Kidney tubule cell (primary cell): ENCODE data around the gene PHACTR2.
A peak's percentile ranks its signal among the peaks of the same experiment; 100 is the strongest.
"Not testable (repeated sequence)": the region's sequence is repeated elsewhere in the genome, so short reads cannot be mapped to it uniquely, and the experiment has no call there.

Experiments used
- DNase-seq: peaks from one replicate; pipeline ENCODE4 v3.0.0-alpha.2; 2018; ENCODE audit warnings: low spot score

The PHACTR2 gene

DNA sequence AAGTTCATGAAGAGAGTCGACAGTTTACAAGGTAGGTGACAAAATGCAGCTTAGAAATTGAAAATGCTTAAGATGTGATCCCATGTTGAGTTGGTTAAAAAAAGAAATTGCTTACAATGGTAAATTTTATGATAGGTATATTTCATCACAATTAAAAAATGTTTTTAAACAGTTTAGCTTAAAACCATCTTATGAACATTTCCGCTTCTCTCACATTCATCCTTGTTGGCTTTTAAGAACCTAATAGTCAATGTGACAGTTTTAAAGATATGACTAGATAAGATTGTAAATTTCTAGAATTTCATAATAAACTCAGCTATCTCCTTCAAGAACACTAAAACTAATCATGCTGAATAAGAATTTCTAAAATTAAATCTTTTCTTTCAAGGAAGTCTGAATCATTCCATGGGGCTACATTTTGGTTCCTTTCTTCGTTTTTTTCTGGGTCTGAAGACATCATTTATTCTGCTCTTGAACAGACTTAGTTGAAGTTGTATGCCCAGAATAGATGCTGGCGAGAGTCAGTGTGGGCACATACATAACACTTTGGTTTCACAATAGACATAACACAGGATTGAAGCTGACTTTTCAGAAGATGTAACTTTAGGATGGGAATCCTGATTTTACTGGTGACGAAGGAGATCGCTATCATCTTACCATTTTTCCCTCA lies 129.5 kb downstream of the PHACTR2 start:
- no peak for DNase-seq

GRCh38 chr6:143810745-143811144 lies 133.0 kb downstream of the PHACTR2 start:
- no peak for DNase-seq

DNA sequence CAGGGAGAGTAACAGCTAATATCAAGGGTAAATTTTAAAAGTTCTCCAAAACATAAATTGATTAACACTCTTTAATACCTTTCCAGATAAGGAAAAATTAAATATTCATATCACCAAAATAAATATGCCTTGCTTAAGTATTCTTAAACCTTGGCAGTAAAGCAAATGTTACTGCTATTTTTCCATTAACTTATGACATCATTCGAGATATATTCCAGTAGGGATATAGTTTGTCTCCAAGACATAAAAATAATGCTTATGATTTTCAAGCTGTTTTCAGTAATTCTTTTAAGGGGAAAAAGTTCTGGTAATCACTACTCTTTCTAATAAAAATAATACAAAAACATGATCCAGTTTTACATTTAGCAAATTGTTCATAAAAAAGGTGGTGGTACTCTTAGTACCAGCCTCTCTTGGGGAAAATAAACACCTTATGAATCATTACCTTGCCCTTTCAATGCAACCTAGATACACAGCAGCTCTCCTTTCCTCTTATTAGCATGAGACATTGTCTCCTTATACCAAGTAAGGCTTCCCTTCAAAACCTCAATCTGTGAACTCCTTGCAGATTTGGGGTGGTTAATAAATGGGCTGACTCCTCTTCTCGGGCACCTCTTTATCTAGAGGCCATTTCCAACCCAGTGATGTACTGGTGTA lies 133.9 kb downstream of the PHACTR2 start:
- peak; percentile 10 for DNase-seq

DNA sequence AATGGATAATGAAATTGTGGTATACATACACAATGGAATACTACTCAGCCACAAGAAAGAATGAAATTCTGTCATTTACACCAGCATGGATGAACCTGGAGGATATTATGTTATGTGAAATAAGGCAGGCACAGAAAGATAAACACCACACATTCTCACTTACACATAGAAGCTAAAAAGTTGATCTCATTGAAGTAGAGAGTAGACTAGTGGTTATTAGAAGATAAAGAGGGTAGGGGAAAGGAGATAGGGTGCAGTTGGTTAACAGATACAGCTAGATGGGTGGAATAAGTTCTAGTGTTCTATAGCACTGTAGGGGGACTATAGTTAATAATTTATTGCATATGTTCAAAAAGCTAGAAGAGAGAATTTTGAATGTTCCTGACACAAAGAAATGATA lies 139.9 kb downstream of the PHACTR2 start:
- DNase-seq: no peak

- no peak for DNase-seq
Observed at GRCh38 chr6:143821359-143821758, 143.6 kb downstream of the PHACTR2 start.

- DNase-seq: peak; percentile 51
Observed at GRCh38 chr6:143822584-143823024, 144.8 kb downstream of the PHACTR2 start.

GRCh38 chr6:143823548-143823947 lies 145.8 kb downstream of the PHACTR2 start:
- peak; percentile 64 for DNase-seq

- no peak for DNase-seq
Observed at GRCh38 chr6:143828572-143828971, 150.8 kb downstream of the PHACTR2 start.

DNA sequence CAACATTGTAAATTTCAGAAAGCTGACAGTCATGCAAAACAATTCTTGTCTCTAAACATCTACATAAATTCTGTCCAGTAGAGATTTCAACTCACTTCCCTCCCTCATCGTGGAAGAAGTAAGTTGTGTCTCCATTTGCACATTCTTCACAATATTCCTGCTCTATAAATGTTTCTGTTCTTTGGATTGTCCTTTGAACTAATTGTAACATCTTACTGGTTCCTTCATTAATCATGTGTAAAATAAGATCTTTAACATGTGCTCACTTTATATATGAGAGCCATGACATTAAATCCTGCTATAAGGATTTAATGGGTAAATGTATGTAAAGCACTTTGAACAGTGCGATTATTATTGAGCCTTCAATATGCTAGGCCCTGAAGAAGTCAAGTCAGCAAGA lies 158.4 kb downstream of the PHACTR2 start:
- DNase-seq: no peak

DNA sequence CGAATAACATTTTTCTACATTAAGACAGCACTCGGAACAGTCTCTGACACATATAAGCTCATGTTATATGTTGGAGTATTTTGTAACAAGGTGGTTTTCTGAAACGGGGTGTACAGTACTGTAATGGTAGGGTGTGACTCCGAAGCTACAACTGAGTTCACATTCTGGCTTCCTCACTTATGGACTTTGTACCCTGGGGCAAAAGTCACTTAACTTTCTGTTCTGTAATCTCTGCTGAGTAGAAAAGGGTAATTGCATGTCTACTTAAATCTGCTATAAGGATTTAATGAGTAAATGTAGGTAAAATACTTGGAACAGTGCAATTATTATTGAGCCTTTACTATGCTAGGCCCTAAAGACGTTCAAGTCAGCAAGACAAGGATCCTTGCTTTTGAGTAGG lies 160.6 kb downstream of the PHACTR2 start:
- DNase-seq: no peak

DNA sequence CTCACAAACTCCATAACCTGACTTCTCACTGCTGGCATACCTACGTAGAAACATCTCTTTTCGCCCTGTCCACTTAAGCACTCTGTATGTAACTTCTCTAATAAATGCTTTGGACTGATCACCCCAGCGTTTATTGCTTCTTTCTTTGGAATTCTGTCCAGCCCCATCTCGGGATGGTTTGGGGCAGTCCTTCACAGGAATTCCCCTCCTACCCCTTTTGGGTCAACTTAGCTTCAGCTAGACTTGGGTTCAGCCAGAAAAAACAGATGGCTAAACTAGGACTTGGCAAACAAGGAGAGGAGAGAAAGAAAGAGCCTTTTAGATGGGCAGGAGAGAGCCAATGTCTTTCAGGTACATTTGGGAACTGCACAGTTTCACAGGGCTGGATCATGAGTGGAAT lies 161.4 kb downstream of the PHACTR2 start:
- DNase-seq: no peak

DNA sequence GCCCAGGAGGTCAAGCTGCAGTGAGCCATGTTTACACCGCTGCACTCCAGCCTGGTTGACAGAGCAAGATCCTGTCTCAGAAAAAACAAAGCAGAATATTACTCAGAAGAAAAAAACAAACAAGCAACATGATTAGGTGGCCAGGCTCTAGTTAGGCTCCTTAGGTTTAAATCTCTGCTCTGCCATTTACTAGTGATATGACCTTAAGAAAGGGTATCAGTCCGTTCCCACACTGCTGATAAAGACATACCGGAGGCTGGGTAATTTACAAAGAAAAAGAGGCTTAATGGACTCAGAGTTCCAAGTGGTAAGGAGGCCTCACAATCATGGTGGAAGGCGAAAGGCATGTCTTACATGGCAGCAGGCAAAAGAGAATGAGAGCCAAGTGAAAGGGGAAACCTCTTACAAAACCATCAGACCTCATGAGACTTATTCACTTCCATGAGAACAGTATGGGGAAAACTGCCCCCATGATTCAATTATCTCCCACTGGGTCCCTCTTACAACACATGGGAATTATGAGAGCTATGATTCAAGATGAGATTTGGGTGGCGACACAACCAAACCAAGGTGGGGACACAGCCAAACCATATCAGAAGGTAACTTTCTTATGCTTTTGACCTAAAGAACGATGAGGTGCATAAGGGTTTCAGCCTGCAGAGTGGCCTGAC lies 163.0 kb downstream of the PHACTR2 start:
- no peak for DNase-seq

- DNase-seq: peak; percentile 50
Observed at GRCh38 chr6:143842461-143842901, 164.7 kb downstream of the PHACTR2 start.

DNA sequence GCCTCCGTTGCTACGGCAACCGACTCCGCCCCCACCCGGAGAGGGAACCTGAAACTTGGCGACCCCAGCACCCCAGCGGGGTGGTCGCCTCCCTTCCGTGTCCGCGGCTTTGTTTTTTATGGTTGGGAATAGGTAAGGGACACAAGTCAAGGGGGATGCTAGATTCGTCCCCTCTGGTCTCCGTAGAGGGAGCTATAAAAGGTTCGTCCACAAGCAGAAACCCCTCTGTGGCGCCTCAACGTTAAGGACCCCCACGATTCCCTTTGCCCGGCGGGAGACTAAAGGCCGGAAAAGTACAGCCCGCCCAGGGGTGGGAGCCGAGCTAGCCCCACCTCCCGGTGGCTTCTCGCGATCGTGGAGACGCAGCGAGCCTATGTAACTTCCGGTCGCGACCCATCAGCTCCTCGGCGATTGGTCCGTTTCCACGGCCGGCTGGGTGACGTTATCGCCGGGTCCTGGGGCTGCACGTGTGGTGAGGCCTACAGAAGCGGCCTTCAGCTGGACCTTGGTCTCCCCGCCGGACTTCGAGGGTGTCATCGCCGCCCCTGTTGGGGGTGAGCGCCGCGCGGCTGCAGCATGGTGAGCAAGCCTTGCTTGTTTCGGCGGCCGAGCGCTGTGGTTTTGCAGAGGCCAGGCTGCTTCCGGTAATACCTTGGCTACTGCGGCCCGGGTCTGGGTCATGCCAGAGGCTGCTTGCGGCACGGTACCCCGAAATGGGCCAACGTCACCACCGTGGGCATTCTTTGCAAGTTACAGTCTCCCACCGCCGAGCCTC lies 165.3 kb downstream of the PHACTR2 start, which contains the start of gene LTV1:
Gene LTV1 (plus strand): TSS at position 437 of the 775 bp plus-strand sequence. CDS start 140 bp downstream, at position 577.
- DNase-seq: peak; percentile 96

DNA sequence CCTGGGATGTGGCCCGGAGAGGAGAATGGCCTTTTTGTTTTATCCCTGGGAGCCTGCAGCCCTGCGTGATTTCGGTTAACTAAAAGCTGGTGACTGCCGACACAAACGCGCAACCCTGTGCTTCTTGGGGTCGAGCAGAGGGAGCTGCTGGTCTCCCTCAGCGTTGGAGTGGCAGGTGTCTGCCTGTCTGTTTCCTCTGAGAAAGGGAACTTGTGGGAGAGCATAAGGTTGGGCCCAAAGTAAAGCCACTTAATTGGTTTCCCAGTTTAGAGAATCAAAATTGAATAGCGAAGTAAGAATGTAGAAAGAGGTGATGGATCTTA lies 165.9 kb downstream of the PHACTR2 start:
- no peak for DNase-seq

- peak; percentile 11 for DNase-seq
Observed at GRCh38 chr6:143844006-143844405, 166.2 kb downstream of the PHACTR2 start.

GRCh38 chr6:143845033-143845432 lies 167.3 kb downstream of the PHACTR2 start:
- DNase-seq: no peak

DNA sequence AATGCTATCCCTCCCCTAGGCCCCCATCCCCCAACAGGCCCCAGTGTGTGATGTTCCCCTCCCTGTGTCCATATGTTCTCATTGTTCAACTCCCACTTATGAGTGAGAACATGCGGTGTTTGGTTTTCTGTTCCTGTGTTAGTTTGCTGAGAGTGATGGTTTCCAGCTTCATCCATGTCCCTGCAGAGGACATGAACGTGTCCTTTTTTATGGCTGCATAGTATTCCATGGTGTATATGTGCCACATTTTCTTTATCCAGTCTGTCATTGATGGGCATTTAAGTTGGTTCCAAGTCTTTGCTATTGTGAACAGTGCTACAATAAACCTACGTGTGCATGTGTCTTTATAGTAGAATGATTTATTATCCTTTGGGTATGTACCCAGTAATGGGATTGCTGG lies 173.9 kb downstream of the PHACTR2 start:
- DNase-seq: not testable (repeated sequence)

DNA sequence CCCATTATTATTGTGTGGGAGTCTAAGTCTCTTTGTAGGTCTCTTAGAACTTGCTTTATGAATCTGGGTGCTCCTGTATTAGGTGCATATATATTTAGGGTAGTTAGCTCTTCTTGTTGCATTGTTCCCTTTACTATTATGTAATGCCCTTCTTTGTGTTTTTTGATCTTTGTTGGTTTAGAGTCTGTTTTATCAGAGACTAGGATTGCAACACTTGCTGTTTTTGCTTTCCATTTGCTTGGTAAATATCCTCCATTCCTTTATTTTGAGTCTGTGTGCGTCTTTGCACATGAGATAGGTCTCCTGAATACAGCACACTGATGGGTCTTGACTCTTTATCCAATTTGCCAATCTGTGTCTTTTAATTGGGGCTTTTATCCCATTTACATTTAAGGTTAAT lies 177.3 kb downstream of the PHACTR2 start:
- DNase-seq: not testable (repeated sequence)

DNA sequence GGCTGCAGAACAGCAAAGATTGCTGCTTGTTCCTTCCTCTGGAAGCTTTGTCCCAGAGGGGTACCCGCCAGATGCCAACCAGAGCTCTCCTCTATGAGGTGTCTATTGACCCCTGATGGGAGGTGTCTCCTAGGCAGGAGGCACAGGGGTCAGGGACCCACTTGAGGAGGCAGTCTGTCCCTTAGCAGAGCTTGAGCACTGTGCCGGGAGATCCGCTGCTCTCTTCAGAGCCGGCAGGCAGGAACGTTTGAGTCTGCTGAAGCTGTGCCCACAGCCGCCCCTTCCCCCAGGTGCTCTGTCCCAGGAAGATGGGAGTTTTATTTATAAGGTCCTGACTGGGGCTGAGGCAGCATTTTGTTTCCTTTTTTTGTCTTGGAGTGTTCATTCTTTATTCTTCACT lies 179.0 kb downstream of the PHACTR2 start:
- not testable (repeated sequence) for DNase-seq

GRCh38 chr6:143857651-143858050 lies 179.9 kb downstream of the PHACTR2 start:
- DNase-seq: no peak

GRCh38 chr6:143859891-143860660 lies 182.3 kb downstream of the PHACTR2 start:
- no peak for DNase-seq
